ENCODE data around the gene MYO1D. TPM values are rescaled to one million over a fixed set of nuclear protein-coding genes. Genes with fewer than 3 reads are reported as not detected.

The MYO1D gene
- total RNA-seq, 2 experiments from 2014 or later = 0.09 to 0.89 TPM

DNA sequence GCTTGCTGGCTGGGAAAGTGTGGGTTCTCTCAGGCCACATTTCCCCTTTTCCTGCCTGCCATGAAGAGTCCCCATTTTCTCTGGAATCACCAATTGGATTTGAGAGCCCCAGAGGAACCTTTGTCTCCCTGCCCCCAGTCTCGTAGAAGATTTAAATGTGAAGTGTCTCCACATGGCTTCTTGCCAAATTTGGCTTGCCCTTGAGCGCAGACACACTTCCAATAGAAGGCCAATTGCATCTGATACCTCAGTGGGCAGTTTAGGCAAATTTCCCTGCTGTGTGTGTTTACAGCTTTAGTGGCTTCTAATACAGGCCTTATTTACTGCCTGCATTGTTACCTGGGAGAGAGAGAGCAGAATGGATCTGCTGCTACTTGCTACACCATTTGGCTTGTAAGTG, 360.5 kb downstream of the MYO1D start:
- ChIA-PET CTCF (ENCODE audit: unreplicated experiment) (no interaction called here), POLR2A (interaction anchor here (0.9 kb wide), 1 partner anchor 9 kb away, joined by 3 read pairs; no protein-coding TSS in a partner anchor)
- Histone ChIP-seq H3K79me2 (ENCODE audit: insufficient read depth, low read depth, low read length) (no peaks in the 10 kb centered on the region), H3K9me3 (ENCODE audit: low read length) (no peaks in the 10 kb centered on the region), H3K9me2 (ENCODE audit: insufficient read depth, low read length) (no peaks in the 10 kb centered on the region), H3K4me1 (ENCODE audit: insufficient read depth, low read length, poor library complexity, severe bottlenecking) (peaks cover 23% of the 10 kb centered on the region), H2AFZ (ENCODE audit: low read length) (no peak overlapping the region), H4K20me1 (ENCODE audit: insufficient read depth, low read length) (no peaks in the 10 kb centered on the region), H3K36me3 (ENCODE audit: insufficient read depth, low read length) (no peaks in the 10 kb centered on the region), H3K4me2 (ENCODE audit: low read length) (no peak overlapping the region), H3K27ac (ENCODE audit: low read depth, low read length, poor library complexity, severe bottlenecking) (no peak overlapping the region), H3K4me3 (ENCODE audit: low read depth, low read length, poor library complexity, severe bottlenecking) (no peak overlapping the region)
- no peak for DNase-seq (ENCODE audit: low spot score)
- intact Hi-C loops (cut with micrococcal nuclease; ENCODE audit: unreplicated experiment) = no loop called here
- no peak for TF ChIP-seq EZH2phosphoT487 (IDR thresholded peaks at IDR 0.05; ENCODE audit: borderline replicate concordance, low read depth, low read length)
- TF ChIP-seq, protein P1, sequence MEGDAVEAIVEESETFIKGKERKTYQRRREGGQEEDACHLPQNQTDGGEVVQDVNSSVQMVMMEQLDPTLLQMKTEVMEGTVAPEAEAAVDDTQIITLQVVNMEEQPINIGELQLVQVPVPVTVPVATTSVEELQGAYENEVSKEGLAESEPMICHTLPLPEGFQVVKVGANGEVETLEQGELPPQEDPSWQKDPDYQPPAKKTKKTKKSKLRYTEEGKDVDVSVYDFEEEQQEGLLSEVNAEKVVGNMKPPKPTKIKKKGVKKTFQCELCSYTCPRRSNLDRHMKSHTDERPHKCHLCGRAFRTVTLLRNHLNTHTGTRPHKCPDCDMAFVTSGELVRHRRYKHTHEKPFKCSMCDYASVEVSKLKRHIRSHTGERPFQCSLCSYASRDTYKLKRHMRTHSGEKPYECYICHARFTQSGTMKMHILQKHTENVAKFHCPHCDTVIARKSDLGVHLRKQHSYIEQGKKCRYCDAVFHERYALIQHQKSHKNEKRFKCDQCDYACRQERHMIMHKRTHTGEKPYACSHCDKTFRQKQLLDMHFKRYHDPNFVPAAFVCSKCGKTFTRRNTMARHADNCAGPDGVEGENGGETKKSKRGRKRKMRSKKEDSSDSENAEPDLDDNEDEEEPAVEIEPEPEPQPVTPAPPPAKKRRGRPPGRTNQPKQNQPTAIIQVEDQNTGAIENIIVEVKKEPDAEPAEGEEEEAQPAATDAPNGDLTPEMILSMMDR (conservative IDR thresholded peaks at IDR 0.05; ENCODE audit: low read length) = no peak
- no TSS peak for BruUV-seq (replicated peaks)

DNA sequence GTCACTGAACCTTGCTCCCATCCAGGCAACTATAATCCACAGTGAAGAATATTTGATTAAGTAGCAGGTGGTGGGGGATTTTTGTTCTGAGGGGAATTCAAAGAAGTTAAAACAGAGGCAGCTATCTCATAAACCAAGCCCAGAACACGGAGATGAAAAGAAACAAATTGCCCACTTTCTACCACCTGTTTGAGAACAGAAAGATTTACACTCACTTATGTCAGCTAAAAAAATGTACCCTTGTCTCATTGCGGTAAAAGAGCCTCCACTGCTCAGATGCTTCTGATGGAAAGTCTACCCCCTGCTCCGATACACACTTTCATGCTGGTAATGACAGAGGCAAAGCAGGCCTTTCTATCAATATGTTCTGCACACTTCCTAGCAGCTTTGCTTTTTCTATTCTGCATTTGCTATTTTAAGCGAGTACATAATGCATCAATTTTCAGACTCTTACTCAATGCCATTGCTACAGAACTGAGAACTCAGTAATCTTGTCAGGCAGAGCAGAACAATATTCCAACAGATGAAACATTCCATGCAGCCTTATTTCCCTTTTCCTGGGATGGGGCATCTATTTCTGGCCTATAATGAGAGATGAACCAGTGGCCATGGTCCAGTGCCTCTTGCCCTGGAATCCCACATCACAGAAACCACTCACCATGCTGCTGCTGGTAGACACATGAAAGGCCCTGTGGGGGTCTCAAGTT, 361.1 kb downstream of the MYO1D start:
- DNase-seq (ENCODE audit: low spot score) = no peak
- Histone ChIP-seq H3K36me3 (ENCODE audit: insufficient read depth, low read length) (no peaks in the 10 kb centered on the region), H2AFZ (ENCODE audit: low read length) (no peak overlapping the region), H3K4me1 (ENCODE audit: insufficient read depth, low read length, poor library complexity, severe bottlenecking) (peaks cover 29% of the 10 kb centered on the region), H3K4me3 (ENCODE audit: low read depth, low read length, poor library complexity, severe bottlenecking) (no peak overlapping the region), H3K79me2 (ENCODE audit: insufficient read depth, low read depth, low read length) (no peaks in the 10 kb centered on the region), H3K4me2 (ENCODE audit: low read length) (no peak overlapping the region), H3K27ac (ENCODE audit: low read depth, low read length, poor library complexity, severe bottlenecking) (no peak overlapping the region), H3K9me2 (ENCODE audit: insufficient read depth, low read length) (no peaks in the 10 kb centered on the region), H3K9me3 (ENCODE audit: low read length) (no peaks in the 10 kb centered on the region), H4K20me1 (ENCODE audit: insufficient read depth, low read length) (no peaks in the 10 kb centered on the region)
- intact Hi-C loops (cut with micrococcal nuclease; ENCODE audit: unreplicated experiment) = no loop called here
- CTCF ChIA-PET (ENCODE audit: unreplicated experiment) = no interaction called here
- TF ChIP-seq, protein P1 (conservative IDR thresholded peaks at IDR 0.05; ENCODE audit: low read length) = no peak
- no peak for TF ChIP-seq EZH2phosphoT487 (IDR thresholded peaks at IDR 0.05; ENCODE audit: borderline replicate concordance, low read depth, low read length)
- POLR2A ChIA-PET = no interaction called here
- BruUV-seq (replicated peaks) = no TSS peak

DNA sequence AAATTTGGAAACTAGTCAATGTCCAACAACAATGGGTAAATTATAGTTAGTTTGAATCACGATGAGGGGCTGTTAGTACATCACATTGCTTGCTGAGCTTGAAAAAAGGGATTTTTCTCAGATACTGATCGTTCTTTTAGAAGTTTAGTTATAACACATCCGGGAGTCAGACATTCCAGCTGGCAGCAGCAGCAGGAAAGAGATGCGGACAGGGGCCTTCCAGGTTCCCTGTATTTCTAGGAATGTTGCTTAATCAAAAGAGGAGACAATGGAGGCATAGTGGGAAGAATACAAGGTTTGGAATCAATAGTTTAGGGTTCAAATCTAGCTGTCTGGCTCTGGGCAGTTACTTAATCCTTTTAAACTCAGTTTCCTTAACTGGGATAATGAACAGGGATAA, 362.3 kb downstream of the MYO1D start:
- no peaks in the 10 kb centered on the region for H3K36me3 ChIP-seq (ENCODE audit: insufficient read depth, low read length)
- no peak overlapping the region for H3K27ac ChIP-seq (ENCODE audit: low read depth, low read length, poor library complexity, severe bottlenecking)
- H4K20me1 ChIP-seq (ENCODE audit: insufficient read depth, low read length) = no peaks in the 10 kb centered on the region
- TF ChIP-seq EZH2phosphoT487 (IDR thresholded peaks at IDR 0.05; ENCODE audit: borderline replicate concordance, low read depth, low read length) = no peak
- TF ChIP-seq, protein P1 (conservative IDR thresholded peaks at IDR 0.05; ENCODE audit: low read length) = no peak
- H3K79me2 ChIP-seq (ENCODE audit: insufficient read depth, low read depth, low read length) = no peaks in the 10 kb centered on the region
- no TSS peak for BruUV-seq (replicated peaks)
- intact Hi-C loops (cut with micrococcal nuclease; ENCODE audit: unreplicated experiment) = no loop called here
- H2AFZ ChIP-seq (ENCODE audit: low read length) = no peak overlapping the region
- H3K4me3 ChIP-seq (ENCODE audit: low read depth, low read length, poor library complexity, severe bottlenecking) = no peak overlapping the region
- H3K9me2 ChIP-seq (ENCODE audit: insufficient read depth, low read length) = no peaks in the 10 kb centered on the region
- H3K9me3 ChIP-seq (ENCODE audit: low read length) = no peaks in the 10 kb centered on the region
- ChIA-PET CTCF (ENCODE audit: unreplicated experiment) (no interaction called here), POLR2A (no interaction called here)
- peaks cover 23% of the 10 kb centered on the region for H3K4me1 ChIP-seq (ENCODE audit: insufficient read depth, low read length, poor library complexity, severe bottlenecking)
- H3K4me2 ChIP-seq (ENCODE audit: low read length) = no peak overlapping the region
- DNase-seq (ENCODE audit: low spot score) = no peak
